Stimulated activated CD8-positive, alpha-beta memory T cell treated with anti-CD3 and anti-CD28 coated beads, Interleukin-7, amount 100 ng/mL, for 48 hours (primary cell): ENCODE data around the gene SLC5A10.
"Not testable (repeated sequence)": the region's sequence is repeated elsewhere in the genome, so short reads cannot be mapped to it uniquely, and the experiment has no call there.

Source experiments
- DNase-seq, 2 donors: peaks; one replicate each; pipeline ENCODE4 v3.0.0-alpha.2; 2020; ENCODE audit warnings: low read depth in 1 of 2; ENCODE audit errors: extremely low read depth in 1 of 2

Gene SLC5A10

GRCh38 chr17:18951941-18952842, at the start of gene SLC5A10:
TSS of gene SLC5A10 (plus strand) at chr17:18952165. CDS start at chr17:18952206, 41 bp downstream.
- DNase-seq = no peak

GRCh38 chr17:18904482-18904881, 47.5 kb upstream of the SLC5A10 start:
- DNase-seq = no peak

GRCh38 chr17:18905226-18905625, 46.7 kb upstream of the SLC5A10 start:
- DNase-seq = no peak

GRCh38 chr17:18910326-18910725, 41.6 kb upstream of the SLC5A10 start:
- no peak for DNase-seq

- no peak for DNase-seq
Observed at GRCh38 chr17:18910881-18911280, 41.1 kb upstream of the SLC5A10 start.

- no peak for DNase-seq
Observed at GRCh38 chr17:18916816-18917500, 35.0 kb upstream of the SLC5A10 start.

- no peak for DNase-seq
Observed at GRCh38 chr17:18917506-18918032, 34.4 kb upstream of the SLC5A10 start.

- no peak for DNase-seq
Observed at GRCh38 chr17:18919963-18920362, 32.0 kb upstream of the SLC5A10 start.

GRCh38 chr17:18920911-18921441, 31.0 kb upstream of the SLC5A10 start:
- no peak for DNase-seq

- DNase-seq = no peak
Observed at GRCh38 chr17:18921485-18921884, 30.5 kb upstream of the SLC5A10 start.

GRCh38 chr17:18921912-18922451, 30.0 kb upstream of the SLC5A10 start:
- DNase-seq = no peak

- not testable (repeated sequence) for DNase-seq
Observed at GRCh38 chr17:18922596-18922995, 29.4 kb upstream of the SLC5A10 start.

- no peak for DNase-seq
Observed at GRCh38 chr17:18925187-18925586, 26.8 kb upstream of the SLC5A10 start.

GRCh38 chr17:18928628-18929125, 23.3 kb upstream of the SLC5A10 start:
- DNase-seq = no peak

GRCh38 chr17:18932360-18933055, 19.5 kb upstream of the SLC5A10 start:
- no peak for DNase-seq

- DNase-seq = no peak
Observed at GRCh38 chr17:18933102-18934058, 18.6 kb upstream of the SLC5A10 start.

- DNase-seq = no peak
Observed at GRCh38 chr17:18937981-18938691, 13.8 kb upstream of the SLC5A10 start.

GRCh38 chr17:18938692-18939023, 13.3 kb upstream of the SLC5A10 start:
- DNase-seq = no peak

GRCh38 chr17:18944646-18945045, 7.3 kb upstream of the SLC5A10 start:
- DNase-seq = no peak
